RWPE2 (cell line): Measurements from ENCODE around the gene LSM5.

Experiments used
- ATAC-seq: fragments of 200-7000 bp; cut with Tn5 transposase; 3 replicates; pipeline ENCODE4 v1.9.1; 2021; ENCODE audit warnings: low read depth
- DNase-seq: peaks from one replicate; pipeline ENCODE4 v3.0.0-alpha.2; 2020; ENCODE audit warnings: low spot score
- H3K27ac ChIP-seq: fragments of 450-650 bp; 2 replicates; pipeline ENCODE4 v1.5.1; 2017; ENCODE audit warnings: mild to moderate bottlenecking; ENCODE audit not compliant: poor library complexity, severe bottlenecking
- H3K27me3 ChIP-seq: fragments of 250-450 bp; sonication (Bioruptor Pico); 2 replicates; pipeline ENCODE4 v1.5.1; 2021; ENCODE audit warnings: mild to moderate bottlenecking, moderate library complexity; ENCODE audit not compliant: insufficient read depth, poor library complexity, severe bottlenecking
- H3K36me3 ChIP-seq: fragments of 250-450 bp; sonication (Bioruptor Pico); 2 replicates; pipeline ENCODE4 v1.5.1; 2020; ENCODE audit warnings: low read depth, mild to moderate bottlenecking, moderate library complexity
- H3K4me1 ChIP-seq: fragments of 250-450 bp; sonication (Bioruptor Pico); 2 replicates; pipeline ENCODE4 v1.5.1; 2021; ENCODE audit warnings: mild to moderate bottlenecking, moderate library complexity; ENCODE audit not compliant: insufficient read depth, poor library complexity, severe bottlenecking
- H3K4me3 ChIP-seq: fragments of 250-450 bp; sonication (Bioruptor Pico); 2 replicates; pipeline ENCODE4 v1.5.1; 2021; ENCODE audit warnings: mild to moderate bottlenecking, moderate library complexity; ENCODE audit not compliant: severe bottlenecking
- H3K9me3 ChIP-seq: fragments of 250-450 bp; sonication (Bioruptor Pico); 2 replicates; pipeline ENCODE4 v1.5.1; 2021; ENCODE audit warnings: mild to moderate bottlenecking, moderate library complexity; ENCODE audit not compliant: severe bottlenecking
- CTCF ChIP-seq: fragments of 450-650 bp; IDR thresholded peaks from one replicate; pipeline ENCODE4 v1.5.1; 2017; ENCODE audit warnings: mild to moderate bottlenecking, moderate library complexity; ENCODE audit not compliant: poor library complexity, severe bottlenecking

LSM5 gene

GRCh38 chr7:32447218-32447617 lies 43.0 kb downstream of the LSM5 start:
- Histone ChIP-seq H3K27me3 (no peaks in the 10 kb centered on the region), H3K9me3 (no peaks in the 10 kb centered on the region), H3K27ac (no peak overlapping the region), H3K36me3 (no peaks in the 10 kb centered on the region), H3K4me1 (no peaks in the 10 kb centered on the region), H3K4me3 (no peak overlapping the region)
- TF ChIP-seq CTCF = no peak
- DNase-seq (no peak), ATAC-seq (no peak)

GRCh38 chr7:32436146-32436928 lies 53.8 kb downstream of the LSM5 start:
- Histone ChIP-seq H3K27ac (no peak overlapping the region), H3K36me3 (no peaks in the 10 kb centered on the region), H3K27me3 (no peaks in the 10 kb centered on the region), H3K4me1 (no peaks in the 10 kb centered on the region), H3K9me3 (no peaks in the 10 kb centered on the region), H3K4me3 (no peak overlapping the region)
- DNase-seq (no peak), ATAC-seq (no peak)
- TF ChIP-seq CTCF = no peak
